Measurements from ENCODE around the gene MUC15. TPM values are rescaled to one million over a fixed set of nuclear protein-coding genes. Genes with fewer than 3 reads are reported as not detected.

MUC15 gene
- total and polyA plus RNA-seq, 2 of the 4 experiments (the other 2 are of a cell fraction) = not detected

GRCh38 chr11:26584818-26585217, 12.8 kb upstream of the MUC15 start:
- Histone ChIP-seq H3K4ac (ENCODE audit: low read depth, low read length) (no peak overlapping the region), H4K20me1 (ENCODE audit: insufficient read depth, low read length) (no peaks in the 10 kb centered on the region), H3K27me3 (ENCODE audit: control insufficient read depth, insufficient read depth, low read length) (no peaks in the 10 kb centered on the region), H2BK20ac (ENCODE audit: low read depth, low read length) (no peak overlapping the region), H2BK15ac (ENCODE audit: low read depth, low read length) (no peak overlapping the region), H3K27ac (ENCODE audit: insufficient read depth, low read length) (no peak overlapping the region), H2BK5ac (ENCODE audit: low read depth, low read length, poor library complexity, severe bottlenecking) (no peak overlapping the region), H4K91ac (ENCODE audit: insufficient read depth, low read depth, low read length) (no peak overlapping the region), H4K5ac (ENCODE audit: low read depth, low read length) (no peak overlapping the region), H3K9me3 (ENCODE audit: control insufficient read depth, insufficient read depth, low read length) (no peaks in the 10 kb centered on the region), H3K18ac (ENCODE audit: low read depth, low read length) (no peak overlapping the region), H3K23ac (ENCODE audit: low read depth, low read length) (no peak overlapping the region), H2AK9ac (replicated peaks; ENCODE audit: low read depth, low read length, poor library complexity) (no peak overlapping the region), H3K36me3 (ENCODE audit: control insufficient read depth, insufficient read depth, low read length) (no peaks in the 10 kb centered on the region), H3K9me1 (ENCODE audit: insufficient read depth, low read length) (no peaks in the 10 kb centered on the region), H3K4me2 (ENCODE audit: low read depth, low read length) (no peak overlapping the region), H3K14ac (replicated peaks; ENCODE audit: low read depth, low read length) (no peak overlapping the region), H2AK5ac (ENCODE audit: low read depth, low read length) (no peak overlapping the region), H3K79me1 (ENCODE audit: low read depth in 1 of 2, low read length in 2 of 2) (no peaks in the 10 kb centered on the region), H3K56ac (ENCODE audit: extremely low read depth, insufficient read depth, low read length) (no peak overlapping the region), H4K8ac (ENCODE audit: low read depth in 2 of 2, low read length in 2 of 2) (no peak overlapping the region), H3K4me3 (ENCODE audit: insufficient read depth, low read depth, low read length) (no peak overlapping the region), H3K4me1 (ENCODE audit: control insufficient read depth, insufficient read depth, low read length) (no peaks in the 10 kb centered on the region), H2BK120ac (ENCODE audit: low read depth, low read length) (no peak overlapping the region), H2AFZ (replicated peaks; ENCODE audit: low read length, poor library complexity) (no peak overlapping the region), H3K9ac (ENCODE audit: low read depth, low read length) (no peak overlapping the region)
- dilution Hi-C loops (cut with HindIII; ENCODE audit: low sequenced_read_pairs, unreplicated experiment) (no loop called here), intact Hi-C loops (cut with micrococcal nuclease) (no loop called here), in situ Hi-C loops (cut with MboI; ENCODE audit: low sequenced_read_pairs) (no loop called here)
- no peak for DNase-seq
- no peak for ATAC-seq (ENCODE audit: low read depth)
- no TSS peak for BruUV-seq (replicated peaks)
- TF ChIP-seq POLR2A (IDR thresholded peaks at IDR 0.05; ENCODE audit: low read depth, low read length) (no peak), NFE2L2 (IDR thresholded peaks at IDR 0.05; ENCODE audit: low read depth, low read length) (no peak), ELK1 (IDR thresholded peaks at IDR 0.05; ENCODE audit: borderline replicate concordance, low read depth, low read length) (no peak), FOS (IDR thresholded peaks at IDR 0.05; ENCODE audit: low read depth, low read length) (no peak), USF2 (IDR thresholded peaks at IDR 0.05; ENCODE audit: low read depth, low read length) (no peak), CEBPB (IDR thresholded peaks at IDR 0.05; ENCODE audit: low read depth, low read length) (no peak), MAFK (IDR thresholded peaks at IDR 0.05; ENCODE audit: low read depth, low read length) (no peak), RCOR1 (IDR thresholded peaks at IDR 0.05; ENCODE audit: insufficient replicate concordance, low read length) (no peak), CHD1 (IDR thresholded peaks at IDR 0.05; ENCODE audit: low read depth, low read length) (no peak), SMC3 (IDR thresholded peaks at IDR 0.05; ENCODE audit: low read depth, low read length) (no peak), CTCF (conservative IDR thresholded peaks at IDR 0.05; ENCODE audit: low read depth, low read length) (no peak), BHLHE40 (IDR thresholded peaks at IDR 0.05; ENCODE audit: low read depth, low read length) (no peak), RAD21 (IDR thresholded peaks at IDR 0.05; ENCODE audit: low read length) (no peak), MAZ (IDR thresholded peaks at IDR 0.05; ENCODE audit: borderline replicate concordance, low read depth, low read length) (no peak), MXI1 (IDR thresholded peaks at IDR 0.05; ENCODE audit: borderline replicate concordance, low read depth, low read length) (no peak)
- ChIA-PET CTCF (no interaction called here), POLR2A (ENCODE audit: unreplicated experiment) (no interaction called here)

All from IMR-90 (cell line).